ENCODE measurements around the gene NPAS3.

The NPAS3 gene

DNA sequence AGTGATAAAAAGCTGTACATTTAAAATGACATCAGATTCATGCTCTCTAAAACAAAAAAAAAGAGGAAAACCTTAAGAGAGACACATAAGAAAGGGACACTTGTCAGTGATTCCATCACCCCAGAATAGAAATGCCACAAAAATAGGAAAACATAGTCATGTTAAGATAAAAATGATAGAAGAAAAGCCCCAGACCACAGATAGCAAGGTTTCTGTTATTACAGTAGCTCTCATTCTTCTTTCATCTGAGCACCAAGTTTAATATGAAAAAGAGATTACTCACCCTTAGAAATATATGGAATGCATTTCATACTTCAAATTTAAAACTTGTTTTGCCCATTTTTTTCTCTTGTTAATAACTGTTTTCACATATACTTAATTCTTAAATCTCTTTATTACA is 795.0 kb downstream of the NPAS3 start:
- H3K9me3 Mint-ChIP-seq, result no peaks in the 10 kb centered on the region
- no peak overlapping the region for H3K27ac Mint-ChIP-seq

DNA sequence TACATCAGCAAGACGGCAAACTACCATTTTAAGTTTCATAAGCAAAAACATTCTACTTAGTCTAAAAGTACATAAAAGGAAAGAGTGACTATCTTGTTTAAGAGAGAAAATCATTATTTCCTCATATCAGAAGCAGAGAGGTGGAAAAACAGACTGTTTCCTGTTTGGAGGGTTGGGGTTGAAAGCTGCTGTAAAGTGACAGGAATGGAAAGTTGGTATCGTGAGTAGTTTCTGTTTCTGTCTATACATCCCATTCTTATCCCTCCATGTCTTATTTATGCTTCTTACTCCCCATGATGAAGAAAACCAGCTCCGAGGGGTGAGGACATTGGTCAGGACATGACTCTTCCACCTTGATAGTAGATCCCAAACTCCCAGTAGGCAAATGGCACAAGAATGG is 795.7 kb downstream of the NPAS3 start:
- Mint-ChIP-seq H3K27me3 (ENCODE audit: low read depth) (peaks cover 4% of the 10 kb centered on the region), H3K4me3 (no peak overlapping the region), H3K27ac (no peak overlapping the region), H3K36me3 (ENCODE audit: low read depth) (peaks cover 19% of the 10 kb centered on the region), H3K9me3 (no peaks in the 10 kb centered on the region), H3K4me1 (no peaks in the 10 kb centered on the region)
- TF ChIP-seq, protein P1, sequence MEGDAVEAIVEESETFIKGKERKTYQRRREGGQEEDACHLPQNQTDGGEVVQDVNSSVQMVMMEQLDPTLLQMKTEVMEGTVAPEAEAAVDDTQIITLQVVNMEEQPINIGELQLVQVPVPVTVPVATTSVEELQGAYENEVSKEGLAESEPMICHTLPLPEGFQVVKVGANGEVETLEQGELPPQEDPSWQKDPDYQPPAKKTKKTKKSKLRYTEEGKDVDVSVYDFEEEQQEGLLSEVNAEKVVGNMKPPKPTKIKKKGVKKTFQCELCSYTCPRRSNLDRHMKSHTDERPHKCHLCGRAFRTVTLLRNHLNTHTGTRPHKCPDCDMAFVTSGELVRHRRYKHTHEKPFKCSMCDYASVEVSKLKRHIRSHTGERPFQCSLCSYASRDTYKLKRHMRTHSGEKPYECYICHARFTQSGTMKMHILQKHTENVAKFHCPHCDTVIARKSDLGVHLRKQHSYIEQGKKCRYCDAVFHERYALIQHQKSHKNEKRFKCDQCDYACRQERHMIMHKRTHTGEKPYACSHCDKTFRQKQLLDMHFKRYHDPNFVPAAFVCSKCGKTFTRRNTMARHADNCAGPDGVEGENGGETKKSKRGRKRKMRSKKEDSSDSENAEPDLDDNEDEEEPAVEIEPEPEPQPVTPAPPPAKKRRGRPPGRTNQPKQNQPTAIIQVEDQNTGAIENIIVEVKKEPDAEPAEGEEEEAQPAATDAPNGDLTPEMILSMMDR (IDR thresholded peaks at IDR 0.05; ENCODE audit: unreplicated experiment in 3 of 3), result no peak

More for the DNA sequence above, 795.0 kb downstream of the NPAS3 start:
- Mint-ChIP-seq H3K27me3 (ENCODE audit: low read depth) (peaks cover 4% of the 10 kb centered on the region), H3K4me1 (no peaks in the 10 kb centered on the region), H3K36me3 (ENCODE audit: low read depth) (peaks cover 19% of the 10 kb centered on the region), H3K4me3 (no peak overlapping the region)
- TF ChIP-seq, protein P1 (IDR thresholded peaks at IDR 0.05; ENCODE audit: unreplicated experiment in 3 of 3), result no peak

DNA sequence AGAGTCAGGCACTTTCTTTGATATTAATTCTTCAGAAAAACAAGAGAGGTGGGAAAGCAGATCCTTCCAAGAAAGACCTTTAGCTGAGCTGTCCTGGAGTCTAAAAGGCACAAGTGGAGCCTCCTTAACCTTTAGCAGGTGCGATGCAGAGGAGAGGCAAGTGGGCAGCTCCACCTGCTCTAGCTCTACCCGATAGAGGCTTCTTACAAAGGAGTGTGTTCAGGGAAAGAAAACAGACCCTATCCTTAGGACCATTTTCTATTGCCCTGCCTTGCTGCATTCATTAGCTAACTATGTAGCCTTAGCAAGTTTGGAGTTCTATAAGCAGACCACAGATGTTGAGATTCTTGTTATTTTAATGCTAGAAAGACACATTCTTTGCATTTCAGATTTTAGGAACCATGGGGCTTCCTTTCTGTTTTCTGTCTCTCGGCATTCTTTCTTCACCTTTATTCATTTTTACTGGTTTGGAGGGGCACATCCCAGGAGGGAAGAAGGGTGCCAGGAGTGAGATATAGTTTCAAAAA is 797.7 kb downstream of the NPAS3 start:
- Mint-ChIP-seq H3K4me1 (no peaks in the 10 kb centered on the region), H3K4me3 (no peak overlapping the region), H3K27ac (no peak overlapping the region), H3K27me3 (ENCODE audit: low read depth) (peaks cover 4% of the 10 kb centered on the region), H3K36me3 (ENCODE audit: low read depth) (peaks cover 19% of the 10 kb centered on the region), H3K9me3 (no peaks in the 10 kb centered on the region)
- TF ChIP-seq, protein P1 (IDR thresholded peaks at IDR 0.05; ENCODE audit: unreplicated experiment in 3 of 3), result no peak

DNA sequence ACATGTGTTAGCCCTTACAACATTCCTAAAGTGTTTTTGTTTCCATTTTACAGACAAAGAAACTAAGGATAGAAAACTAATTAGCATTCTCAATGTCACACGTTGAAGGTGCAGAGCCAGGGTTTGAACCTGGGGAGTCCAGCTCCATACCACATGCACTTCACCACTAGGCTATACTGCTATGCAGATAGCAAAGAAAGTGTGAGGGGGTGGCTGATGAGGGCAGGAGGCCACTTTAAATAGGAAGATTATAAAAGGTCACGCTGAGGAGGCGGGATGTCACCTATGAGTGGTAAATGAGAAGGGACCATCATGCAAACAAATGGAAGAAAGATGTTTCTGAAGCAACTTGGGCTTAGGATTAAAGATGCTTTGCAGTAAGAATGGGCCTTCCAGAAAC is 798.3 kb downstream of the NPAS3 start:
- TF ChIP-seq, protein P1 (IDR thresholded peaks at IDR 0.05; ENCODE audit: unreplicated experiment in 3 of 3), result no peak
- H3K36me3 Mint-ChIP-seq (ENCODE audit: low read depth), result peaks cover 19% of the 10 kb centered on the region
- no peak overlapping the region for H3K27ac Mint-ChIP-seq
- no peak overlapping the region for H3K4me3 Mint-ChIP-seq
- H3K27me3 Mint-ChIP-seq (ENCODE audit: low read depth), result peaks cover 4% of the 10 kb centered on the region
- H3K9me3 Mint-ChIP-seq, result no peaks in the 10 kb centered on the region
- no peaks in the 10 kb centered on the region for H3K4me1 Mint-ChIP-seq

DNA sequence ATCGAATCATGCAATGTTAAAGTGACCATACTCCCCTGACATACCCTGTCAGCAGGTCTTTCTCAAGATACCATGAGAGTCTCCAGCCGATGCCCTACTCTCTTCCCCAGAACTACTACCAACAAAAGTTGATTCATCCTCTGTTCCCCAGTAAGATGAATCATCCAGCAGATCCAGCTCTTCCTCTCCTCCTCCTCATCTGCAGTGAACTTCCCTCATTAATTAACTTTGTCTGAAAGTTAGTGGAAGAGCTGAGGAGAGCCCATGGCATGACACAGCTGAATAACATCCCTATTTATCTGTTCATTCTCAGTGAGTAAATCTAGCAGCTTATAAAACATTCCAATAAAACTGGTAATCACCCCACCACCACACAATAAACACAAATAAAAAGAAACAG is 798.8 kb downstream of the NPAS3 start:
- Mint-ChIP-seq H3K9me3 (peaks cover 2% of the 10 kb centered on the region), H3K27ac (no peak overlapping the region), H3K27me3 (ENCODE audit: low read depth) (peaks cover 4% of the 10 kb centered on the region), H3K36me3 (ENCODE audit: low read depth) (peaks cover 23% of the 10 kb centered on the region), H3K4me1 (no peaks in the 10 kb centered on the region), H3K4me3 (no peak overlapping the region)
- TF ChIP-seq, protein P1 (IDR thresholded peaks at IDR 0.05; ENCODE audit: unreplicated experiment in 3 of 3), result no peak

DNA sequence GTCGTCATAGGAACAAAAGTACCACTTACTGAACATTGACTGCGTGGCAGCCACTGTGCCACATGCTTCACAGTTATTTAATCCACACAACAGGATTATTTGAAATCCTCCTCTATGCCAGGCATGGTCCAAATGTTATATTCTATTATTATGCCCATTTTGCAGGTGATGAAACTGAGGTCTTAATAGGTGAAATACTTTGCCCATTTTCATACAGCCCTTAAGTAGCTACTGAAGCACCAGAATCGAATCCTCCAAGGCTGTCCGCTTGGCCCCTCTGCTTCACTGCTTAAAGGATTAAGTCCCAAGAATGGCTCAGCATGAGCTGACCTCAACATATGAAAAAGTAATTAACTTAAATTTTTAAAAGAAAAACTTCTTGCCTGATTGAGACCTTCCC is 799.4 kb downstream of the NPAS3 start:
- H3K36me3 Mint-ChIP-seq (ENCODE audit: low read depth), result peaks cover 29% of the 10 kb centered on the region

More for the DNA sequence above, 799.4 kb downstream of the NPAS3 start:
- H3K9me3 Mint-ChIP-seq, result peaks cover 6% of the 10 kb centered on the region
- no peak overlapping the region for H3K27ac Mint-ChIP-seq
- H3K27me3 Mint-ChIP-seq (ENCODE audit: low read depth), result peaks cover 4% of the 10 kb centered on the region
- TF ChIP-seq, protein P1 (IDR thresholded peaks at IDR 0.05; ENCODE audit: unreplicated experiment in 3 of 3), result no peak
- H3K4me1 Mint-ChIP-seq, result no peaks in the 10 kb centered on the region
- H3K4me3 Mint-ChIP-seq, result no peak overlapping the region

Measured in nephron (organoid).